LNCAP (cell line): ENCODE data around the gene CAMK2B.

Experiments
- TF ChIP-seq, protein P1 (sequence below): fragments of 450-650 bp; IDR thresholded peaks from 2 replicates; pipeline ENCODE4 v1.5.1; 2017; ENCODE audit warnings: mild to moderate bottlenecking

The CAMK2B gene

GRCh38 chr7:44279286-44279685 is 46.1 kb downstream of the CAMK2B start:
- TF ChIP-seq, protein P1, sequence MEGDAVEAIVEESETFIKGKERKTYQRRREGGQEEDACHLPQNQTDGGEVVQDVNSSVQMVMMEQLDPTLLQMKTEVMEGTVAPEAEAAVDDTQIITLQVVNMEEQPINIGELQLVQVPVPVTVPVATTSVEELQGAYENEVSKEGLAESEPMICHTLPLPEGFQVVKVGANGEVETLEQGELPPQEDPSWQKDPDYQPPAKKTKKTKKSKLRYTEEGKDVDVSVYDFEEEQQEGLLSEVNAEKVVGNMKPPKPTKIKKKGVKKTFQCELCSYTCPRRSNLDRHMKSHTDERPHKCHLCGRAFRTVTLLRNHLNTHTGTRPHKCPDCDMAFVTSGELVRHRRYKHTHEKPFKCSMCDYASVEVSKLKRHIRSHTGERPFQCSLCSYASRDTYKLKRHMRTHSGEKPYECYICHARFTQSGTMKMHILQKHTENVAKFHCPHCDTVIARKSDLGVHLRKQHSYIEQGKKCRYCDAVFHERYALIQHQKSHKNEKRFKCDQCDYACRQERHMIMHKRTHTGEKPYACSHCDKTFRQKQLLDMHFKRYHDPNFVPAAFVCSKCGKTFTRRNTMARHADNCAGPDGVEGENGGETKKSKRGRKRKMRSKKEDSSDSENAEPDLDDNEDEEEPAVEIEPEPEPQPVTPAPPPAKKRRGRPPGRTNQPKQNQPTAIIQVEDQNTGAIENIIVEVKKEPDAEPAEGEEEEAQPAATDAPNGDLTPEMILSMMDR, result no peak

- TF ChIP-seq, protein P1, result no peak
Measured at GRCh38 chr7:44278451-44279161, 46.8 kb downstream of the CAMK2B start.

GRCh38 chr7:44277851-44278250 is 47.5 kb downstream of the CAMK2B start:
- TF ChIP-seq, protein P1, result no peak

GRCh38 chr7:44277391-44277790 is 48.0 kb downstream of the CAMK2B start:
- TF ChIP-seq, protein P1, result no peak

- TF ChIP-seq, protein P1, result no peak
Measured at GRCh38 chr7:44276571-44277221, 48.7 kb downstream of the CAMK2B start.

DNA sequence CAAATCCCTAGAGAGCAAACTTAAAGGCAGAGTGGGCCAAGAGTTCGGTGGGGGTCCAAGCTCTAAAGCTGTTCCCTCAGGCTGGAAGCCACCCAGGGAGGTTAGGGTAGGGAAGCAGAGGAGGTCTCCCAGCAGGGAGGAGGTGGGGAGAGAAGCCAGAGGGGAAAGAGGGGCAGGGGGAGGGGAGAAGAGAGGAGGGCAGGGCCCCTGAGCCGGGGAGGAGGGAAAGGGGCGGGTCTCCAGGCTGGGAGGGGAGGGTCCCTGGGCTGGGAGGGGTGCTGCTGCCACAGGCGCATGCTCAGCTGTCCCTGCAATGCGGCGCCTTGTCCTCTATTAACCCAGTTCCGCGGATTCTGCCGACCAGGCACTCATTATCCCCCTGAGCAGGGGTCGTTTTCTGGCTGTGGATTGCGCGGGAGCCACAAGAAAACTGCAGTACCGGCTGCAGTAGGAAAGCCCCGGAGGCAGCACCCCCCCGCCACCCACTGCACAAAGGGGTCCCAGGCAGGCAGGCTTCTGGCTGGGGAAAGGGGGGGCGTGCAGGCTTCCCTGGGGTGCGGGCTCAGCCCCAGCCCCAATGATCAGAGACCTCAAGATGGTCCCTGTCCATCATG is 49.3 kb downstream of the CAMK2B start:
- TF ChIP-seq, protein P1, result no peak

- TF ChIP-seq, protein P1, result no peak
Measured at GRCh38 chr7:44275146-44275545, 50.2 kb downstream of the CAMK2B start.
